GM12878 (cell line): ENCODE measurements around the gene ST6GALNAC3. TPM values are rescaled to one million over a fixed set of nuclear protein-coding genes. Genes with fewer than 3 reads are reported as not detected.

Experiments
- ATAC-seq: fragments of 200-7000 bp; cut with Tn5 transposase; 3 replicates; pipeline ENCODE4 v1.9.1; 2020; ENCODE audit warnings: mild to moderate bottlenecking, moderate library complexity
- BruUV-seq: library from RNA; stranded (reverse); fragments of 400-500 nt; replicated peaks from 2 replicates; lab custom pipeline; 2021; lab: Mats Ljungman, UMichigan
- CTCF ChIA-PET: fragments of 300-600 bp; sonication (Branson Sonifier 250); formaldehyde crosslinking; extraction: SDS; loops from one replicate; lab custom pipeline; 2021; ENCODE audit warnings: inconsistent platforms; lab: Yijun Ruan, JAX
- POLR2A ChIA-PET: fragments of 350-600 bp; formaldehyde crosslinking; extraction: SDS; loops from one replicate; lab custom pipeline; 2021; ENCODE audit warnings: inconsistent platforms; lab: Charles Lee
- RAD21 ChIA-PET: fragments of 300-600 bp; sonication (Branson Sonifier 250); formaldehyde crosslinking; loops from one replicate; lab custom pipeline; 2023; ENCODE audit warnings: antibody characterized with exemption; ENCODE audit not compliant: unreplicated experiment; lab: Charles Lee
- SMC1A ChIA-PET: fragments of 300-600 bp; sonication (Branson Sonifier 250); formaldehyde crosslinking; loops from one replicate; lab custom pipeline; 2023; ENCODE audit not compliant: unreplicated experiment, uncharacterized antibody; lab: Charles Lee
- DNase-seq: peaks from one replicate; pipeline ENCODE4 v3.0.0-alpha.2; 2011; ENCODE audit warnings: low read depth, low spot score
- FAIRE-seq: peaks from 3 replicates; lab custom pipeline; 2011; peaks lifted over from hg19 to GRCh38; lab: Jason Lieb, UNC
- H2AFZ ChIP-seq: 2 replicates; pipeline ENCODE4 v1.6.0; 2011; ENCODE audit warnings: low read depth, low read length, control low read depth; ENCODE audit not compliant: control insufficient read depth
- H3K27ac ChIP-seq: 2 replicates; pipeline ENCODE4 v1.5.1; 2011; ENCODE audit warnings: control low read depth; ENCODE audit not compliant: control insufficient read depth, insufficient read depth
- H3K27me3 ChIP-seq, 2 experiments: replicated peaks in 1 of 2; 2 replicates each; pipeline versions ENCODE4 v1.6.0 to v1.6.1; 2011; ENCODE audit warnings: low read length in 1 of 2; ENCODE audit not compliant: control insufficient read depth in 2 of 2, insufficient read depth in 2 of 2
- H3K36me3 ChIP-seq, 2 experiments: 2 replicates each; pipeline ENCODE4 v1.5.1; 2011; ENCODE audit warnings: low read length in 1 of 2; ENCODE audit not compliant: control insufficient read depth in 2 of 2, insufficient read depth in 2 of 2
- H3K4me1 ChIP-seq: 2 replicates; pipeline ENCODE4 v1.6.1; 2011; ENCODE audit warnings: mild to moderate bottlenecking, low read length, moderate library complexity, mixed read lengths; ENCODE audit not compliant: control insufficient read depth, insufficient read depth
- H3K4me2 ChIP-seq: 2 replicates; pipeline ENCODE4 v1.6.0; 2011; ENCODE audit warnings: control low read depth; ENCODE audit not compliant: control insufficient read depth, insufficient read depth
- H3K4me3 ChIP-seq: fragments of 200-600 bp; sonication (generic); 2 replicates; pipeline ENCODE4 v1.5.1; 2016
- H3K79me2 ChIP-seq: 2 replicates; pipeline ENCODE4 v1.6.0; 2011; ENCODE audit warnings: low read length; ENCODE audit not compliant: control insufficient read depth, insufficient read depth
- H3K9ac ChIP-seq: 2 replicates; pipeline ENCODE4 v1.8.0; 2011; ENCODE audit warnings: low read length, control low read depth, mixed read lengths; ENCODE audit not compliant: control insufficient read depth, insufficient read depth
- H3K9me3 ChIP-seq: replicated peaks from 3 replicates; pipeline ENCODE4 v1.5.1; 2011; ENCODE audit warnings: mild to moderate bottlenecking, low read length; ENCODE audit not compliant: control insufficient read depth, insufficient read depth
- H4K20me1 ChIP-seq: 2 replicates; pipeline ENCODE4 v1.6.0; 2011; ENCODE audit not compliant: control insufficient read depth, insufficient read depth
- CBX5 ChIP-seq: sonication (generic); IDR thresholded peaks from 2 replicates; pipeline ENCODE4 v1.6.1; 2016; ENCODE audit warnings: low read depth, moderate library complexity, mild to moderate bottlenecking, inconsistent platforms
- HDGF ChIP-seq: fragments of 450-650 bp; IDR thresholded peaks from 2 replicates; pipeline ENCODE4 v1.6.1; 2016; ENCODE audit warnings: antibody characterized with exemption
- MYB ChIP-seq: fragments of 150-350 bp; IDR thresholded peaks from 2 replicates; pipeline ENCODE4 v1.6.1; 2014; ENCODE audit warnings: mild to moderate bottlenecking, low read depth, low read length, borderline replicate concordance
- POLR2AphosphoS5 ChIP-seq: IDR thresholded peaks from 2 replicates; pipeline ENCODE4 v1.6.1; 2011; ENCODE audit warnings: mild to moderate bottlenecking, low read length, inconsistent platforms
- RAD51 ChIP-seq: fragments of 450-650 bp; IDR thresholded peaks from 2 replicates; pipeline ENCODE4 v1.6.1; 2016; ENCODE audit warnings: moderate library complexity, mild to moderate bottlenecking, inconsistent platforms
- RBBP5 ChIP-seq: fragments of 200-600 bp; sonication (generic); conservative IDR thresholded peaks from 2 replicates; pipeline ENCODE4 v1.6.1; 2016
- RCOR1 ChIP-seq: conservative IDR thresholded peaks from 2 replicates; pipeline ENCODE4 v1.6.1; 2012; ENCODE audit warnings: low read depth, low read length, improper control_type of control experiment
- RUNX3 ChIP-seq: IDR thresholded peaks from 2 replicates; pipeline ENCODE4 v1.6.1; 2012; ENCODE audit warnings: low read length, inconsistent platforms
- SMAD1 ChIP-seq: fragments of 450-650 bp; IDR thresholded peaks from 2 replicates; pipeline ENCODE4 v1.6.1; 2018; ENCODE audit warnings: mild to moderate bottlenecking, low read depth; ENCODE audit not compliant: partially characterized antibody
- STAT3 ChIP-seq: IDR thresholded peaks from 2 replicates; pipeline ENCODE4 v1.6.1; 2011; ENCODE audit warnings: low read depth, low read length, improper control_type of control experiment
- TCF7 ChIP-seq: IDR thresholded peaks from 2 replicates; pipeline ENCODE4 v1.6.1; 2014; ENCODE audit warnings: antibody characterized with exemption, borderline replicate concordance
- YBX1 ChIP-seq: fragments of 450-650 bp; IDR thresholded peaks from 2 replicates; pipeline ENCODE4 v1.6.1; 2016; ENCODE audit warnings: antibody characterized with exemption
- YY1 ChIP-seq: IDR thresholded peaks from 2 replicates; pipeline ENCODE4 v1.6.1; 2011; ENCODE audit warnings: low read depth, mild to moderate bottlenecking, low read length
- ZNF622 ChIP-seq: fragments of 450-650 bp; IDR thresholded peaks from 2 replicates; pipeline ENCODE4 v1.6.1; 2017; ENCODE audit warnings: mild to moderate bottlenecking, inconsistent platforms
- WGBS: methylation state at CpG from one replicate; pipeline ENCODE4 v1.1.6; 2016; ENCODE audit warnings: low lambda C conversion rate; ENCODE audit not compliant: insufficient replicate concordance, insufficient coverage; ENCODE audit errors: missing lambda C conversion rate; 5-methylcytosine and 5-hydroxymethylcytosine counted together
- in situ Hi-C: fragments of 300-500 bp; cut with MboI; formaldehyde crosslinking; loops from 9 replicates; pipeline ENCODE4 v1.14.3; 2018; ENCODE audit warnings: mixed read lengths
- intact Hi-C: fragments of 100-400 bp; cut with micrococcal nuclease; formaldehyde crosslinking; loops from one replicate; pipeline ENCODE4 v1.14.2; 2022; ENCODE audit not compliant: unreplicated experiment
- polyA plus RNA-seq, 11 experiments: library from polyadenylated mRNA; depleted of rRNA in 4 of 11; unstranded in 6 of 11; stranded (reverse) in 5 of 11; fragments of >200 nt; fragmentation: Nextera tagmentation in 4 of 11; fragmentation: Illumina TruSeq in 1 of 11; extraction: Ambion mirVana in 4 of 11; extraction: Trizol in 1 of 11; gene quantifications; 1 replicate in 1 of 11; 2 replicates in 10 of 11; pipeline versions ENCODE4 v1.2.1 to v1.2.3, GENCODE V29; 2011 to 2016; ENCODE audit warnings: inconsistent platforms in 2 of 11, missing spikeins in 2 of 11, low read depth in 1 of 11
- total RNA-seq, 4 experiments: library from RNA; depleted of rRNA in 3 of 4; stranded (reverse); fragments of >200 nt in 3 of 4; fragmentation: Illumina TruSeq in 1 of 4; extraction: Trizol in 1 of 4; gene quantifications; 2 replicates each; pipeline versions ENCODE4 v1.2.1 to v1.2.3, GENCODE V29; 2013 to 2021
- TF ChIP-seq, protein P1 (sequence below): fragments of 450-650 bp; IDR thresholded peaks from 2 replicates; pipeline ENCODE4 v1.6.1; 2018; ENCODE audit warnings: borderline replicate concordance, mild to moderate bottlenecking; ENCODE audit not compliant: partially characterized antibody
- TF ChIP-seq, protein P2 (sequence below): fragments of 450-650 bp; IDR thresholded peaks from 2 replicates; pipeline ENCODE4 v1.6.1; 2016; ENCODE audit warnings: mild to moderate bottlenecking, moderate library complexity, borderline replicate concordance
- TF ChIP-seq, protein P3 (sequence below): fragments of 450-650 bp; formaldehyde crosslinking; IDR thresholded peaks from 2 replicates; pipeline ENCODE4 v1.4.0; 2022; ENCODE audit warnings: mild to moderate bottlenecking, moderate library complexity

Gene ST6GALNAC3
- total and polyA plus RNA-seq, 10 of the 15 experiments (the other 5 are each of a cell fraction or from before 2014, with no cell fraction given) = 0.04 to 0.68 (median 0.18) TPM; not detected in 3

DNA sequence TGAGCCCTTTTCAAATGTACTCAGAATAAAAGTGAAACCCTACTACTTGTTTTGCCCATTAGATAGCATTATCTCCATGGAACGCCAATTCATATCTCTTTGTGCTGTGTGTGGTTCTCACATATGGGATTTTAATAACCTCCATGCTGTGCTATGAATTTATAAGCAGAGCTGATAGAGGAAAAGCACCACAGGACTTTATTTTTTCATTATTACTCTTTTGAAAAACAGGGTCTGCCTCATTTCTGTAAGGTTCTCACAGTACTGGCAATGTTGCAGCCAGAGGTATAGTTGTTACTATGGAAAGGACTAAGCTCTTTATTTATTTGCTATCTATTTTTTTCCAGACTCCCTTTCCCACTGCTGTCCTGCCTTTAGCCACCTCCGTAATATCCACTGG, 313.7 kb downstream of the ST6GALNAC3 start:
- Histone ChIP-seq H3K4me1 (no peaks in the 10 kb centered on the region), H3K9me3 (no peaks in the 10 kb centered on the region), H3K4me3 (no peak overlapping the region), H2AFZ (no peak overlapping the region), H4K20me1 (no peaks in the 10 kb centered on the region), H3K4me2 (no peak overlapping the region), H3K27me3 (no peaks in the 10 kb centered on the region), H3K27ac (no peak overlapping the region), H3K79me2 (no peaks in the 10 kb centered on the region), H3K36me3 (no peaks in the 10 kb centered on the region), H3K9ac (no peak overlapping the region)
- CTCF ChIA-PET = no interaction called here
- 36% methylated on average over 2 of the region's 2 CpGs for WGBS
- ATAC-seq = no peak
- BruUV-seq = no TSS peak
- RAD21 ChIA-PET = no interaction called here
- no peak for FAIRE-seq
- SMC1A ChIA-PET = interaction anchor here (0.9 kb wide), 1 partner anchor 10 kb away, joined by 3 read pairs; no protein-coding TSS in a partner anchor
- no peak for DNase-seq
- intact Hi-C loops (no loop called here), in situ Hi-C loops (no loop called here)
- POLR2A ChIA-PET = no interaction called here
- TF ChIP-seq YBX1 (no peak), MYB (no peak), STAT3 (no peak), RCOR1 (no peak), YY1 (no peak), POLR2AphosphoS5 (no peak), RAD51 (no peak), RBBP5 (no peak), ZNF622 (no peak), HDGF (no peak), TCF7 (no peak), SMAD1 (no peak), RUNX3 (no peak), CBX5 (no peak)
- TF ChIP-seq, protein P1, sequence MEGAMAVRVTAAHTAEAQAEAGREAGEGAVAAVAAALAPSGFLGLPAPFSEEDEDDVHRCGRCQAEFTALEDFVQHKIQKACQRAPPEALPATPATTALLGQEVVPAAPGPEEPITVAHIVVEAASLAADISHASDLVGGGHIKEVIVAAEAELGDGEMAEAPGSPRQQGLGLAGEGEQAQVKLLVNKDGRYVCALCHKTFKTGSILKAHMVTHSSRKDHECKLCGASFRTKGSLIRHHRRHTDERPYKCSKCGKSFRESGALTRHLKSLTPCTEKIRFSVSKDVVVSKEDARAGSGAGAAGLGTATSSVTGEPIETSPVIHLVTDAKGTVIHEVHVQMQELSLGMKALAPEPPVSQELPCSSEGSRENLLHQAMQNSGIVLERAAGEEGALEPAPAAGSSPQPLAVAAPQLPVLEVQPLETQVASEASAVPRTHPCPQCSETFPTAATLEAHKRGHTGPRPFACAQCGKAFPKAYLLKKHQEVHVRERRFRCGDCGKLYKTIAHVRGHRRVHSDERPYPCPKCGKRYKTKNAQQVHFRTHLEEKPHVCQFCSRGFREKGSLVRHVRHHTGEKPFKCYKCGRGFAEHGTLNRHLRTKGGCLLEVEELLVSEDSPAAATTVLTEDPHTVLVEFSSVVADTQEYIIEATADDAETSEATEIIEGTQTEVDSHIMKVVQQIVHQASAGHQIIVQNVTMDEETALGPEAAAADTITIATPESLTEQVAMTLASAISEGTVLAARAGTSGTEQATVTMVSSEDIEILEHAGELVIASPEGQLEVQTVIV = no peak
- TF ChIP-seq, protein P2, sequence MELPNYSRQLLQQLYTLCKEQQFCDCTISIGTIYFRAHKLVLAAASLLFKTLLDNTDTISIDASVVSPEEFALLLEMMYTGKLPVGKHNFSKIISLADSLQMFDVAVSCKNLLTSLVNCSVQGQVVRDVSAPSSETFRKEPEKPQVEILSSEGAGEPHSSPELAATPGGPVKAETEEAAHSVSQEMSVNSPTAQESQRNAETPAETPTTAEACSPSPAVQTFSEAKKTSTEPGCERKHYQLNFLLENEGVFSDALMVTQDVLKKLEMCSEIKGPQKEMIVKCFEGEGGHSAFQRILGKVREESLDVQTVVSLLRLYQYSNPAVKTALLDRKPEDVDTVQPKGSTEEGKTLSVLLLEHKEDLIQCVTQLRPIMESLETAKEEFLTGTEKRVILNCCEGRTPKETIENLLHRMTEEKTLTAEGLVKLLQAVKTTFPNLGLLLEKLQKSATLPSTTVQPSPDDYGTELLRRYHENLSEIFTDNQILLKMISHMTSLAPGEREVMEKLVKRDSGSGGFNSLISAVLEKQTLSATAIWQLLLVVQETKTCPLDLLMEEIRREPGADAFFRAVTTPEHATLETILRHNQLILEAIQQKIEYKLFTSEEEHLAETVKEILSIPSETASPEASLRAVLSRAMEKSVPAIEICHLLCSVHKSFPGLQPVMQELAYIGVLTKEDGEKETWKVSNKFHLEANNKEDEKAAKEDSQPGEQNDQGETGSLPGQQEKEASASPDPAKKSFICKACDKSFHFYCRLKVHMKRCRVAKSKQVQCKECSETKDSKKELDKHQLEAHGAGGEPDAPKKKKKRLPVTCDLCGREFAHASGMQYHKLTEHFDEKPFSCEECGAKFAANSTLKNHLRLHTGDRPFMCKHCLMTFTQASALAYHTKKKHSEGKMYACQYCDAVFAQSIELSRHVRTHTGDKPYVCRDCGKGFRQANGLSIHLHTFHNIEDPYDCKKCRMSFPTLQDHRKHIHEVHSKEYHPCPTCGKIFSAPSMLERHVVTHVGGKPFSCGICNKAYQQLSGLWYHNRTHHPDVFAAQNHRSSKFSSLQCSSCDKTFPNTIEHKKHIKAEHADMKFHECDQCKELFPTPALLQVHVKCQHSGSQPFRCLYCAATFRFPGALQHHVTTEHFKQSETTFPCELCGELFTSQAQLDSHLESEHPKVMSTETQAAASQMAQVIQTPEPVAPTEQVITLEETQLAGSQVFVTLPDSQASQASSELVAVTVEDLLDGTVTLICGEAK = no peak
- TF ChIP-seq, protein P3, sequence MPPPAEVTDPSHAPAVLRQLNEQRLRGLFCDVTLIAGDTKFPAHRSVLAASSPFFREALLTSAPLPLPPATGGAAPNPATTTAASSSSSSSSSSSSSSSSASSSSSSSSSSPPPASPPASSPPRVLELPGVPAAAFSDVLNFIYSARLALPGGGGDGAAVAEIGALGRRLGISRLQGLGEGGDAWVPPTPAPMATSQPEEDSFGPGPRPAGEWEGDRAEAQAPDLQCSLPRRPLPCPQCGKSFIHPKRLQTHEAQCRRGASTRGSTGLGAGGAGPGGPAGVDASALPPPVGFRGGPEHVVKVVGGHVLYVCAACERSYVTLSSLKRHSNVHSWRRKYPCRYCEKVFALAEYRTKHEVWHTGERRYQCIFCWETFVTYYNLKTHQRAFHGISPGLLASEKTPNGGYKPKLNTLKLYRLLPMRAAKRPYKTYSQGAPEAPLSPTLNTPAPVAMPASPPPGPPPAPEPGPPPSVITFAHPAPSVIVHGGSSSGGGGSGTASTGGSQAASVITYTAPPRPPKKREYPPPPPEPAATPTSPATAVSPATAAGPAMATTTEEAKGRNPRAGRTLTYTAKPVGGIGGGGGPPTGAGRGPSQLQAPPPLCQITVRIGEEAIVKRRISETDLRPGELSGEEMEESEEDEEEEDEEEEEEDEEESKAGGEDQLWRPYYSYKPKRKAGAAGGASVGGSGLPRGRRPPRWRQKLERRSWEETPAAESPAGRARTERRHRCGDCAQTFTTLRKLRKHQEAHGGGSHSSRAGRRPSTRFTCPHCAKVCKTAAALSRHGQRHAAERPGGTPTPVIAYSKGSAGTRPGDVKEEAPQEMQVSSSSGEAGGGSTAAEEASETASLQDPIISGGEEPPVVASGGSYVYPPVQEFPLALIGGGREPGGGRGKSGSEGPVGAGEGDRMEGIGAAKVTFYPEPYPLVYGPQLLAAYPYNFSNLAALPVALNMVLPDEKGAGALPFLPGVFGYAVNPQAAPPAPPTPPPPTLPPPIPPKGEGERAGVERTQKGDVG (CRISPR knock-in tag) = no peak
